Spleen (tissue), 7 donors: ENCODE measurements around the gene SHLD1.

Experiments used
- CTCF ChIP-seq, 11 experiments: fragments of 200-600 bp in 7 of 11; fragments of 450-650 bp in 4 of 11; sonication (generic) in 4 of 11; IDR thresholded peaks in 8 of 11; conservative IDR thresholded peaks in 3 of 11; 1 replicate in 7 of 11; 2 replicates in 4 of 11; pipeline versions ENCODE4 v1.4.0 to v1.8.0; 2016 to 2021; ENCODE audit warnings: antibody characterized with exemption in 11 of 11, inconsistent platforms in 4 of 11, mild to moderate bottlenecking in 1 of 11
- POLR2A ChIP-seq, 3 donors: fragments of 450-650 bp; IDR thresholded peaks; one replicate each; pipeline ENCODE4 v1.5.1; 2017; ENCODE audit warnings: antibody characterized with exemption in 3 of 3, mild to moderate bottlenecking in 1 of 3
- POLR2AphosphoS5 ChIP-seq, 3 donors: sonication (generic); formaldehyde crosslinking; IDR thresholded peaks; one replicate each; pipeline ENCODE4 v1.5.1; 2017; ENCODE audit warnings: antibody characterized with exemption in 3 of 3
- donor health status: DM: no; HTN: no; CAD: no; lungs with moderate emphysema.
- donor health status: DM: no; HTN: no; CAD: no.
- donor health status: DM: no; HTN: no; CAD: no.

- no peak for TF ChIP-seq CTCF (IDR thresholded peaks at IDR 0.05 in 8 of 11, conservative IDR thresholded peaks at IDR 0.05 in 3 of 11)
- TF ChIP-seq POLR2AphosphoS5 (IDR thresholded peaks at IDR 0.05), result no peak
- TF ChIP-seq POLR2A (IDR thresholded peaks at IDR 0.05), result no peak
Observed at GRCh38 chr20:5899444-5899843, 149.2 kb downstream of the SHLD1 start.
